Measurements from ENCODE around the gene PAFAH1B1.
"Not testable (repeated sequence)": the region's sequence is repeated elsewhere in the genome, so short reads cannot be mapped to it uniquely, and the experiment has no call there.

PAFAH1B1 gene

DNA sequence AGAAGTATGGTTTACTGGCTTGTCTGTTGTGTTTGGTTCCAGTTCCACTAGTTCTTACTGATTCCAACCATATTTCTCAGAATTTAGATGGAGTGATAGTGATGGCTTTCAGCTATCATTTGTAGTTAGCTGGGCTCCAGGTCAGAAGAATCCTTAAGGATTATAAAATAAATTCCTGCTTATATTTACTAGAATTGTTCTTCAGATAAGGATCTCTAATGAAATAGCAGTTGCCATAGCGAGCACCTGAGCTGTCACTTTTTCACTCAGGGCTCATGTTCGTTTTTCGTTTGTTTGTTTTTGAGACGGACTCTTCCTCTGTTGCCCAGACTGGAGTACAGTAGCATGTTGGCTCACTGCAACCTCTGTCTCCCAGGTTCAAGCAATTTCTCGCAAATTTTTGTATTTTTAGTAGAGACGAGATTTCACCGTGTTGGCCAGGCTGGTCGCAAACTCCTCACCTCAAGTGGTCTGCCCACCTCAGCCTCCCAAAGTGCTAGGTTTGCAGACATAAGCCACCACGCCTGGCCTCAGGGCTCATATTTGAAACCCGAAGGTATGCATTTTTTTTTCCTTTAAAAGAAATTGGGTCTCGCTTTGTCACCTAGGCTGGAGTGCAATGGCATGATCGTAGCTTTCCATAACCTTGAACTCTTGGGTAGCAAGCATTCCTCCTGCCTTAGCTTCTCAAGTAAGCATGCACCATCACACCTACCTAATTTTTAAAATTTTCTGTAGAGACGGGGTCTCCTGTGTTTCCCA lies 42.9 kb downstream of the PAFAH1B1 start:
- no peak for DNase-seq

DNA sequence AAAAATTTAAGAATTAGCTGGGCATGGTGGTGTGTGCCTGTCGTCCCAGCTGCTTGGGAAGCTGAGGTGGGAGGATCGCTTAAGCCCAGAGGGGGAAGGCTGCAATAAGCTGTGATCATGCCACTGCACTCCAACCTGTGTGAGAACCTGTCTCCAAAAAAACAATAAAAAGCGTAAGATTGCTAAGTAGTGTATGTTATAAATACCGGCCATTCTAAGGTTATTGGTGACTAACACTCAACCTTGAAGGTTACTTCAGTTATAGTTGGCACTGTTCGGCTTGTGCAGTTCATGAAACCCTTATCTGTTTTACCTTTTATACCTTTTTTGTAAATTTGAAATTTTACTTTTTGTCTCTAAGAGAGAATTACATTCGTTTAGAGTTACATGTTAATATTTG lies 44.0 kb downstream of the PAFAH1B1 start:
- no peak for DNase-seq

DNA sequence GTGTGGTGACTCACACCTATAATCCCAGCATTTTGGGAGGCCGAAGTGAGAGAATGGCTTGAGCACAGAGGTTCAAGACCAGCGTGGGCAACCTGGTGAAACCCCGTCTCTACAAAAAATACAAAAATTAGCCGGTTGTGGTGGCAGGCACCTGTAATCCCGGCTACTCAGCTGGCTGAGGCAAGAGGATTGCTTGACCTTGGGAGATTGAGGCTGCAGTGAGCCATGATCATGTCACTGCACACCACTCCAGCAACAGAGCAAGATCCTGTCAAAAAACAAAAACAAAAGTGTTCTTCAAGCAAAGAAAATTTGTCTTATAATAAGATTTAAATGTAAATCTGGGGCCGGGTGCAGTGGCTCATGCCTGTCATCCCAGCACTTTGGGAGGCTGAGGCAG lies 51.5 kb downstream of the PAFAH1B1 start:
- DNase-seq: no peak

DNA sequence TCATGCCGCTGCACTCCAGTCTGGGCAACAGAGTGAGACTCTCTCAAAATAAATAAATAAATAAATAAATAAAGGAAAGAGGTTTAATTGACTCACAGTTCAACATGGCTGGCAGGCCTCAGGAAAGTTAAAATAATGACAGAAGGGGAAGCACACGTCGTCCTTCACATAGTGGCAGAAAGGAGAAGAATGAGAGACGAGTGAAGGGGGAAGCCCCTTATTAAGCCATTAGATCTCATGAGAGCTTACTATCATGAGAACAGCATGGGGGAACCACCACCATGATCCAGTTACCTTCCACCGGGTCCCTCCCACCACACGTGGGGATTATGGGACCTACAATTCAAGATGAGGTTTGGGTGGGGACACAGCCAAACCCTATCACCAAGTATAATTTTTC lies 54.5 kb downstream of the PAFAH1B1 start:
- no peak for DNase-seq

DNA sequence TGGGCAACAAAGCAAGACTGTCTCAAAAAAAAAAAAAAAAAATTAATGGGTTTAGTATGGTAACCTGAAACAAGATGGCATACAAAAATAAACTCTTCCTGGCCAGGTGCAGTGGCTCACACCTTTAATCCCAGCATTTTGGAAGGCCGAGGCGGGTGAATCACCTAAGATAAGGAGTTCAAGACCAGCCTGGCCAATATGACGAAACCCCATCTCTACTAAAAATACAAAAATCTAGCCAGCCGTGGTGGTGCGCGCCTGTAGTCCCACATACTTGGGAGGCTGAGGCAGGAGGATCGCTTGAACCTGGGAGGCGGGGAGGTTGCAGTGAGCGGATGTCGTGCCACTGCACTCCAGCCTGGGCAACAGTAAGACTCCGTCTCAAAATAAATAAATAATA lies 55.7 kb downstream of the PAFAH1B1 start:
- no peak for DNase-seq

DNA sequence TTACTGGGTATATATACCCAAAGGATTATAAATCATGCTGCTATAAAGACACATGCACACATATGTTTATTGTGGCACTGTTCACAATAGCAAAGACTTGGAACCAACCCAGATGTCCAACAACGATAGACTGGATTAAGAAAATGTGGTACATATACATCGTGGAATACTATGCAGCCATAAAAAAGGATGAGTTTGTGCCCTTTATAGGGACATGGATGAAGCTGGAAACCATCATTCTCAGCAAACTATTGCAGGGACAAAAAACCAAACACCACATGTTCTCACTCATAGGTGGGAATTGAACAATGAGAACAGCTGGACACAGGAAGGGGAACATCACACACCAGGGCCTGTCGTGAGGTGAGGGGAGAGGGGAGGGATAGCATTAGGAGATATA lies 59.5 kb downstream of the PAFAH1B1 start:
- DNase-seq: not testable (repeated sequence)

DNA sequence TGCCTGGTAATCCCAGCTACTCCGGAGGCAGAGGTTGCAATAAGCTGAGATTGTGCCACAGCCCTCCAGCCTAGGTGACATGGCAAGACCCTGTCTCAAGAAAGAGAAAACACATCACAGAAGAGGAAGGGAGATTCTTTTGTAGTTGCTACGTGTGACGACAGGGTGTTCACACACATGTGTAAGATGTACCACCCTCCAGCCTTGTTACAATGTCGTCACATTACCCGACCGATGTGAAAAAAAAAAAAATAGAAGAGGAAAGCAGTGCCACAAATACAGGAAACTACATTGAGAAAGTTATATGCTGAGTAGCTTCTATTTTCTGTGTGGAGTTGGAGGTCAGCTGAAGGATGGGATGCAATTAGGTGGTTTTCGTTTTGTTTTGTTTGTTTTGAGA lies 62.1 kb downstream of the PAFAH1B1 start:
- DNase-seq: no peak

DNA sequence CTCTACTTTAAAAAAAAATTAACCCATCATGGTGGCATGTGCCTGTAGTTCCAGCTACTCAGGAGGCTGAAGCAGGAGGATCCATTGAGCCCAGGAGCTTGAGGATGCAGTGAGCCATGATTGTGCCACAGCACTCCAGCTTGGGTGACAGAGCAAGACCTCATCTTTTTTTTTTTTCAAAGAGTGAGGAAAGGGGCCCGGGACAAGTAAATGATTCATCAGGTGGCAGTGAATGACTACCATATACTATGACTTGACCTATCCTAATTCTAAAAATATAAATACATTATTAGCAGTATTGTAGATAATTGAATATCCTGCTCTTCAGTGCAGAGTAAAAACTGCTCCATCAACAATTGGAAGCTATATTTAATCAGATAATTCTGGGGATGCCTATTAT lies 62.8 kb downstream of the PAFAH1B1 start:
- no peak for DNase-seq

DNA sequence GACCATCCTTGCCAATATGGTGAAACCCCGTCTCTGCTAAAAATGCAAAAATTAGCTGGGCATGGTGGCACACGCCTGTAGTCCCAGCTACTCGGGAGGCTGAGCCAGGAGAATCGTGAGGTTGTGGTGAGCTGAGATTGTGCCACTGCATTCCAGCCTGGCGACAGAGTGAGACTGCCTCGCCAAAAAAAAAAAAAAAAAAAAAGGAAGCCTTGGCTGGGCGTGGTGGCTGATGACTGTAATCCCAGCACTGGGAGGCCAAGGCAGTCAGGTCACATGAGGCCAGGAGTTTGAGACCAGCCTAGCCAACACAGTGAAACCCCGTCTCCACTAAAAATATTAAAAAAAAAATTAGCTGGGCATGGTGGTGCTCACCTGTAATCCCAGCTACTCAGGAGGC lies 65.9 kb downstream of the PAFAH1B1 start:
- not testable (repeated sequence) for DNase-seq

DNA sequence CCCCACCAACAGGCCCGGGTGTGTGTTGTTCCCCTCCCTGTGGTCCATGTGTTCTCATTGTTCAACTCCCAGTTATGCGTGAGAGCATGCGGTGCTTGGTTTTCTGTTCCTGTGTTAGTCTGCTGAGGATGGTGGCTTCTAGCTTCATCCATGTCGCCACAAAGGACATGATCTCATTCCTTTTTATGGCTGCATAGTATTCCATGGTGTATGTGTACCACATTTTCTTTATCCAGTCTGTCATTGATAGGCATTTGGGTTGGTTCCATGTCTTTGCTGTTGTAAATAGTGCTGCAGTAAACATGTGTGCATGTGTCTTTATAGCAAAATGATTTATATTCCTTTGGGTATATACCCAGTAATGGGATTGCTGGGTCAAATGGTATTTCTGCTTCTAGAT lies 67.0 kb downstream of the PAFAH1B1 start:
- not testable (repeated sequence) for DNase-seq

DNA sequence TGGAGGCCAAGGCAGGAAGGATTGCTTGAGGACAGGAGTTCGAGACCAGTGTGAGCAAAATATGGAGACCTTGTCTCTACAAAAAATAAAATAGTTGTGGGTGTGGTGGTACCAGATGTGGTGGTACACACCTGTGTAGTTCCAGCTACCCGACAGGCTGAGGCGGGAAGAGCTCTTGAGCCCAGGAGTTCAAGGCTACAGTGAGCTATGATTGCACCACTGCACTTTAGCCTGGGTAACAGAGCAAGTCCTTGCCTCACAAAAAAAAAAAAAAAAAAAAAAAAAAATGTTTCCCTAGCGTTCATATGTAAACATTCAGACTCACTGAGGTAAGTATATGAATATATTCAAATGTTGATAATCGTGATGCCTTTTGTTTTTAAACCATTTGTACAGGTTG lies 78.6 kb downstream of the PAFAH1B1 start:
- no peak for DNase-seq

DNA sequence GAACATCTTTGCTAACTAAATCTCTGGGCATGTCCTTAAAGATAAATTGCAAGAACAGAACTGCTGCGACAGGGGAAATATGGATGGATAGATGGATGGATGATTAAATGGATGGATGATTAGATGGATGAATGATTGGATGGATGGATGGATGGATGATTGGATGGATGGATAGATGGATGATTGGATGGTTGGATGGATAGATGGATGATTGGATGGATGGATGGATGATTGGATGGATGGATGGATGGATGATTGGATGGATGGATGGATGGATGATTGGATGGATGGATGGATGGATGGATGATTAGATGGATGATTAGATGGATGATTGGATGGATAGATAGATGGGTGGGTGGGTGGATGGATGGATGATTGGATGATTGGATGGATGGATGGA lies 85.8 kb downstream of the PAFAH1B1 start:
- not testable (repeated sequence) for DNase-seq

DNA sequence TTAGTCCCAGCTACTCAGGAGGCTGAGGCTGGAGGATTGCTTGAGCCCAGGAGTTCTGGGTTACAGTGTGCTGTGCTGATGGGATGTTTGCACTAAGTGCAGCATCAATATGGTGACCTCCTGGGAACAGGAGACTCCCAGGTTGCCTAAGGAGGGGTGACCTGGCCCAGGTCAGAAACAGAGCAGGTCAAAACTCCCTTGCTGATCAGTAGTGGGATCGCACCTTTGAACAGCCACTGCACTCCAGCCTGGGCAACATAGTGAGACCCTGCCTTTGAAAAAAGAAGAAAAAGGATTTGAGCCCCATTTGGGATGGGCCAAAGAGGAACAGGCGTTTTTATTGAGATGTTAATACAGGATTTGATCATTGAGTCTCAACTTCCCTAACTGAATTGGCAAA lies 87.5 kb downstream of the PAFAH1B1 start:
- DNase-seq: no peak

DNA sequence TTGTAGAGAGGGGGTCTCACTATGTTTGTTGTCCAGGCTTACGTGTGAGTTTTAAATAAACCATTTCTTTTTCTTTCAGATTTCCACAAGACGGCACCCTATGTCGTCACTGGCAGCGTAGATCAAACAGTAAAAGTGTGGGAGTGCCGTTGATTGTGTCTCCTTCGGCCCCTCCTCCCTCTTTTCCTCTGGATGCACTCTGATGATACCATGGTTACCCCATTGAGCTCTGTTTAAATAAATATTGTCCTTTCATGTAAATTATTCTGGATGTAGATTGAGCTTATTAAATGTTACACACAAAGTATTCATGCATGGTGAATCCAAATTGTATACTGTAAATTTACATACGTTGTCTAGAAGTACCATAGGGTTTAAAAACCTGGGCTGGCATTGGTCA lies 88.2 kb downstream of the PAFAH1B1 start:
- DNase-seq: no peak

DNA sequence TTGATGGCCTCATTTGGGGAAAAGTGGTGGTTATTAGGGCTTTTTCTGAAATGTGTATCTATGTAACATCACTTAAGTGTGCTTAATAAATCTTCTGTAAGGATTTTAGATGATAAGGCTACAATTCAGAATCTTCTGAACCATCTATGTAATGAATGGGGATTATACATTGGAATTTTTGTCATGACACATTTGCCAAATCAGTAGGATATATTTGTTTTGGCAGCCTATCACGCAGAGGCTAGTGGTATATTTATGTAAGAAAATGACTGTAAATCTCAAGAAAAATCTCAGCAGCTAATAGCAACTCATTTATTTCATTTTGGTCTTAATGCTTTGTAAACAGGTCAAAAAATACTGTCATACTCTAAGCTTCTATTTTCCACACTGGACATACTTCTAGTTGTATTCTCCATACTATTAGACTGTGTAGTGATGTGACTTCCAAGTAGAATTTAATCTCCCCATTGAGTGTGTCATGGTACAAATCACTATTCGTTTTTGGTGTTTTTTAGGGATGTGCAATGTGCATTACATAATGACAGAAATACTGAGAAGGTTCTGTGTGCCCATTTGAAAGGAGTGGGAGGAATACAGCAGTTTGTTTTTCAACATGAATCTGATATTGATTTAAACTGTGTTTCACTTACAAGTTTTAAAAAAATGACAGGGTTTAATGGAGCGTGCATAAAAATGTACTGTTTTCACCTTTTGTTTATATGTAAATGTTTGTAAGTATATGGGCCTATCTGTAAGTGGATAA lies 88.9 kb downstream of the PAFAH1B1 start:
- no peak for DNase-seq

DNA sequence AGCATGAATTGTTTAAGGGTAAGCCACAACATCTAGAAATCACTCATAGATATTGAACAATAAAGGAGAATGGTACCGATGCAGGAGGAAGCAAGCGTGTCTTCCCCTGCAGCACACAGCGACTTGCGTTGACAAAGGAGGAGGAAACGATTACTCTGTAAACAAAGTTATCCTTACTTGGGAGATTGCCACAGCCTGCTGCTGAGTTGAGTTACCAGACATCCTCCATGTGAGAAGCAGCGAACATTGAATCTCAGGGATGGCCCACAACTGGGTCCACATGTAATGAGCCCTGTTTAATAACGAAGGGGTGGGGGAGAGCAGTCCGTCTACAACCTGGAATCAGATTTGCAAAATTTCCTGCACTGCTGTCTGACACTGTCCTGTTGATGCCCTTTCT lies 90.5 kb downstream of the PAFAH1B1 start:
- DNase-seq: no peak

DNA sequence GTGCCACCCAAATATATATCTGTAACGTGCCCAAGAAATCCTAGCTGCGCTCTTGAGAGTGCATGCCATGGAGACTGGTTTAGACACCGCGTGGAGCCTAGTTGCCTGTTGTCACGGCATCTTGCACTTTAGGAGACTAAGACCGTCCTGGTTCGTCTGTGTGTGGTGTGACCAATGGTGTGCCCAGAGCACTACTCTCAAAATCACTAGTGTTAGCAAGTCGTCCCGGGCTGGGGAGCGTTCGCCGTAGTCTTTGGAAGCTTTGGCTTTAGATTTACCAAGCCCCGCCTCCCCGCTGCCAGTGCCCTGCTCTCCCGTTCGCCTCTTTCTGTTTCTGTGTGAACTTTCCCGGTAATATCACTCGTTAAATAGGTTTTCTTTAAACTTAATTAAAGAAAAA lies 91.1 kb downstream of the PAFAH1B1 start:
- DNase-seq: no peak

DNA sequence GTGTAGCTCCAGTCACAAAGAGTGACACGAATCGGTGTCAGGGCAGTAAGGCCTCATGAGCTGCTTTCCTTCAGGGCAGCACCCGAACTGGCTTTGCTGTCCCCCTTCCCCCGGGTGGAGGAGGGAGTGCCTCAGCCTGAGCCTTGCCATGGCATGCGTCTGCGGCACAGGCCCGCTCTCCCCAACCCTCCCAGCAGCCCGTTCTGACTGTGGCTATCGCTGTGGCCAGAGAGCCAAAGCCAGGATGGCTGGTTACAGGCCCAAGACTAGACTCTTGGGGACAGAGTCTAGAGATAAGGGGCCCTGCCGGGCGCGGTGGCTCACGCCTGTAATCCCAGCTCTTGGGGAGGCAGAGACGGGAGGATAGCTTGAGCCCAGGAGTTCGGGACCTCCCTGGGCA lies 92.2 kb downstream of the PAFAH1B1 start:
- no peak for DNase-seq

DNA sequence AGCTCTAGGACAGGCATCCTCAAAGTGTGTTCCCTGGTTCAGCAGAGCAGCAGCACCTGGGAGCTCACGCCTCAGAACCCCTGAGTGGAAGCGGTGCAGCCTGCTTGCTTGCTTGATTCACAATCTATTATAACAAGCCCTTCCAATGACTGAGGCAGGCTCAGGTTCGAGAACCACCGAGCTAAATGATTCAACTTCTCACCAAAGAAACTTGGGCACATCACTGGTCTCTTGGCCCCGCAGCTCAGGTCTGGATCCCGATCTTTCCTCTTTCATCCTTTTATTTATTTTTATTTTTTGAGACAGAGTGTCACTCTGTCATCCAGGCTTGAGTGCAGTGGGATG lies 93.6 kb downstream of the PAFAH1B1 start:
- DNase-seq: no peak

DNA sequence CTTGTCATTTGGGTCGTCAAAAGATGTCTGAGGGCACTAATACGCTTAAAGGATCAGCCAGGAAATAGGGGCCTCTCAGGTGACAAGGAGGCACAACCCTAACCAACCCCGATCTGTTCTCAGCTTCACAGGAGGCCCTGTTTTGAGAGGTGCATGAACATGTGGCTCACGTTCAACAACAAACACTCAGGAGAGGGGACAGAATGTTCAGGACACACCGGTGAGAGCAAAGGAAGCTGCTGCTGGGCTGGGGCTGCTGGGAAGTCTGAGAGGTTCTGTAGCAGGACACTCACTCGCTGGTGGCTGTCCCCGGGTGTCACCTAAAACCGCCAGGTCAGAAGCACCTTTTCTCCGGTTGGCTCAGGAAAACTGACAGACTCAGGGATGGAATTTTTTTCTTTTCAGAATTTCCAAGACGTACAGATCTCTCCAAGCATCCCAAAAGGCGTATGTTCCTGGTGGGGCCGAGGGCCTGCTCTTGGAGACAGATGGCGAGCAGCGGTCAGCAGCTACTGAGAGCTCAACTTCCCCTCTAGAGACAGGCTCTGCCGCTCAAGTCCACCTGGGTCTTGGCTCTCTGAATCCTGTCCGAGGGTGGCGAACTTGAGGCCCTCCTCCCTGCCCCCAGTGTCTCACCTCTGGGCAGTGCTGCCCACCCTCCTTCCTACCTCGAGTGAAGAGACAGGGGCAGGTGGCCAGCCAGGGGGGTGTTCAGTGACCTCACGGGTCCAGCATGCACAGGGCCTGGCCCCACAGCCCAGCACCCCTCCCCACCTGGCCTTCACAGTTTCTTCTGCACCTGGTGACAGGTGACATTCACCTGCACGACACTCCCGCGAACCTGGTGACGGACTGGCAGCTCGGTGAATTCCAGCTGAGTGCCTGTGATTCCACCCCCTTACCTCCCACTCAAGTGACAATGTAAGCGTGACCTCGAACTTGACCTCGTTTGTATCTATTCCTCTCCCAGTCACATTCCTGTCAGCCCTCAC lies 95.2 kb downstream of the PAFAH1B1 start:
- no peak for DNase-seq

DNA sequence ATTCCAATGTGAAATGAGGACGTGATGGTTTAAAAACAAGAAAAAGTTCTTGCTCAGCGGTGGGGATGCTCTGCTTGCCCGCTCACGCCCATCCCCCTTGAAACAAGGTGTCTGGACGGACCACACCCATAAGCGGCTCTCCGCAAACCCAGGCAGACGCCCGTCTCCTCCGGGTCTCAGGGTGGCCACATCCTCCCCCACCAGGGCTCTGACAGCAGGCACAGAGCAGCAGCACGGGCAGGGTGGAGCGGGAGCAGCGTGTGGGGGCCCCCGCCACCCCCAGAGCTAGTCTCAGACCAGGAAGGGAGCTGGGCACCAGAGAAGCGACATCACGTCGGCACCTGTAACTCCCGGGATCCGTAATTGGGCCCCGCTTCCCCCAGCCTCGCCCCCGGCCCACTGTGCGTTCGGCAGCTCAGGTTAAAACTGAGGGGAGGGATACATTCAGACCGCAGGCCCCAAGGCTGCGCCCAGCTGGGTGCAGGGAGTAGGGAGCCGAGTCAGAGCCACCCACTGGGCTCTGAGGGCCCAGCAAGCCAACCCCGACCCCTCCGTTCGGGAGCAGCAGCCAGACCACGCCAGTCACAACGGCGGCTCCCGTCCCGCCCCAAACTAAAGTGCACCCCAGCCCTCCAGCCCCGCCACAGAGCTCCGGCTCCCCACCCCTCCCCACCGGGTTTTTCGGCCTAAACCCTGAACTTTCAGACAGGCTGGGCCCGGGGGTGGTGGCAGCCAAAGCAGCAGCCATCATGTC lies 96.1 kb downstream of the PAFAH1B1 start:
- DNase-seq: no peak

DNA sequence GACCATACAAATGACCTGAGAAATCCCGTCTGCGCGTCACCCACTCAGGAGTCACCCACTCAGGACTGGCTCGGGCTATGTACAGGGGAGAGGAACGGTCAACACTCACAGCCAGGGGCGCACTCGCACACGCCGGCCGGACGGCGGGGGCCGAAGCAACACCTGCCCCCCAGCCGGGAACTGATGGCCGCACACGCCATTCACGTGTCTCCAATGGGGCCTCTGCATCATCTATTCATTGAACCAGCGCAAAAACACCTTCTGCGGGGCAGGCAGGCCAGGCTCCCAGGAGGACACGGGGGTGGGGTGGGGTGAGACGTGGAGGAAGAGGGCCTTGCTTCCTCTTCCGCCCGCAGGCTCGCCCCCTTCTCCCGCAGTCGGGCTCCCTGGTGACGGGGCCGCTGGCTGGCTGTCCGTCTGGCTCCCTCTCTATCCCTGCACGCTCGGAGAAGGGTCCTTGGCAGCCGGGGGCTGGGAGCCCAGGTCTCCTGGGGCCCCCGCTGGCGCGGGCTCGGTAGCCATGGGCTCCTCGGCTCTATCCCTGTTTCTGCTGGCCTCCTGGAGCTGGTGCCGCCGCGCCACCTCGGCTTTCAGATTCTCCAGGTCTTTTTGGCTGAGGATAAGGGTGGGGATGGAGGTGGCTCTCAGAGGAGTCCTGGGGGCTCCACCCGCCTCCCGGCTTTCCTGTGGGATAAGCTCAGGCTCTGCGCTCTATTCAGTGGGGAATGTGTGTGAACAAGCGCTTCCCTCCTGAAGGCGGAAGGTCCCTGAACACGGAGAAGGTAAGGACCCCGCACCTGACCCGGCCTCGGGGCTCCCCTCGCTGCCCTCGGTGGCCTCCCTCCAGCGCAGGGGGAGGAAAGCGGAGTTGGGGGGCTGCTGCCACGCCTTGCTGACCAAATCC lies 97.0 kb downstream of the PAFAH1B1 start:
- DNase-seq: no peak

Measured in stimulated activated CD4-positive, alpha-beta T cell treated with anti-CD3 and anti-CD28 coated beads, Interleukin-15, amount 100 ng/mL, for 24 hours (primary cell).